A549 treated with CORT108297 at 1 μM for 4 hours (cell line): ENCODE measurements around the gene CYP4V2. TPM values are rescaled to one million over a fixed set of nuclear protein-coding genes. Genes with fewer than 3 reads are reported as not detected.

Experiments used
- total RNA-seq: library from RNA; stranded (reverse); fragments of 200-300 nt; extraction: Qiagen RNA extraction; gene quantifications from 5 replicates; pipeline ENCODE4 v1.2.3, GENCODE V29; 2022

Gene CYP4V2
- total RNA-seq, result 2.7 to 3.8 TPM (median 2.8 TPM) in 5 replicates

DNA sequence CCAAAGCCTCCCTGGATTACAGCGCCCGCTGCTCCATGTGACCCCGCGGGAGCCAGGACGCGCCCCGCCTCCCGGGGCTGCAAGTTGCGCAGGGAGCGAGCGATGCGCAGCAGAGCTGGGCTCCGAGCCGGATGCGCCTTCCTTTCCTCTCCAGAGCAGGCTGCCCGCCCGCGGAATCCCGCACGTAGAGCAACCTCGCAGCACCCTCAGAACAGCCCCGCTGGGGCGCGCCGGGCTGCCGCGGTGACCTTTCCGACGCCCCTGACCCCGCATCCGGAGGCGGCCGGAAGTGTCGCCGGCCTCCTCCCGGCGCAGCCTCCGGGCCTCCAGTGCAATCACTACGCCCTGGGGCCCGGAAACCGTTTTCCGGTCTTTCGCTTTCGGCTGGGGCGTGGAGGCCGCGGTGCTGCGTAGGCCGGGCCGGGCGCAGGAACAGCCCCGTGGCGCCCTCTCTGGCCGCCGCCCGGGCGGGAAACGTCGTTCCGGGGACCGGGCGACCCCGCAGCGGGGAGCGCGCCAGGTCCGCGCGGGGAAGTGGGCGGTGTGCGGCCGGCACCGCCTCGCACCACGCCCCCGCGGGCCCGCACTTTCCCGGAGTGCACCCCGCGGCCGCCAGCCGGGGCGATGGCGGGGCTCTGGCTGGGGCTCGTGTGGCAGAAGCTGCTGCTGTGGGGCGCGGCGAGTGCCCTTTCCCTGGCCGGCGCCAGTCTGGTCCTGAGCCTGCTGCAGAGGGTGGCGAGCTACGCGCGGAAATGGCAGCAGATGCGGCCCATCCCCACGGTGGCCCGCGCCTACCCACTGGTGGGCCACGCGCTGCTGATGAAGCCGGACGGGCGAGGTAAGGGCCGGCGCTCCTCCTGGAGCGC is at the start of gene CYP4V2:
CYP4V2 (plus strand) TSS at position 368 of the 866 bp plus-strand sequence; CDS start at position 625, 257 bp downstream.

DNA sequence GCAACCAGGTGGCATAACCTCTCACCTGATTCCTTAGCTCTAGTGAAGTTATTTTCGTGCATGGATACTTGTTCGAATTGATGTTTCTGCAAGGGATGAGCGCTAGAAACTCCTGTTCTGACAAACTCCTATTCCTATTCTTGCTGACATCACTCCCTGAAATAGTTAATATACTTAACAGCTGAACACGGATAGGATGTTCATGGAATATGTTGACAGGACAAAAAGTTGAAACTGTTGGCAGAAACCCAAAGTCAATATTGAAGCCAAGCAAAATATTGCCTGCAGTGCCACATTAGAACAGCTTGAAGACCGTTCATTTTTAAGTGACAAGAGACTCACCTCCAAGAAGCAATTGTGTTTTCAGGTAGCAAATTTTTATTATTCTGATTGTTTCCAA is 35.9 kb downstream of the CYP4V2 start, which contains the start of gene KLKB1:
KLKB1 (plus strand) TSS at position 287 of the 400 bp plus-strand sequence. CDS start 689 bp downstream, outside the sequence.

Other genes with a start within 250 kb of the CYP4V2 start
- 0.29 to 0.52 TPM (median 0.41 TPM) in 5 replicates for gene TLR3, start 122.4 kb upstream of the CYP4V2 start, total RNA-seq
- gene FAM149A, start 86.9 kb upstream of the CYP4V2 start, total RNA-seq, result 1.4 to 1.8 TPM (median 1.7 TPM) in 5 replicates
- gene KLKB1, start 35.9 kb downstream of the CYP4V2 start, total RNA-seq, result 0.07 TPM in 1 of 5 replicates, not detected in the others
- not detected in 5 replicates for gene F11, start 74.6 kb downstream of the CYP4V2 start, total RNA-seq